ENCODE measurements around the gene ROCK2.

The ROCK2 gene

DNA sequence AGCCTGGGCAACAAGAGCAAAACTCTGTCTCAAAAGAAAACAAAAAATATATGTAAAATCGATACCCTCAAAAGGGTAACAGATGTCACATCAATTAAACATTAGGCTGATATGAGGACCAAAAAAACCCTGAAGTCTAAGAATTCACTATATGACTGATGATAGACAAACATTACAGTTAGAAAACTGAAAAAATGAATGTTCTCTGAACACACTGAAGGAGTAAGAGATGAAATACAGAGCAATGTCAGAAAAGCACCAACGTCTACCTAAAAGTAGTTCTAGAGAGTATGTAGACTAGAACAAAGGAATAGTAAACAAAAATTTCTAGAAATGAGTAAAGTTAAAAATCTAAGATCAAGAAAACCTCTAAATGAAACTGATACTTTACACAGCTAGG is 107.3 kb downstream of the ROCK2 start (continued):
- TF ChIP-seq, protein P1, sequence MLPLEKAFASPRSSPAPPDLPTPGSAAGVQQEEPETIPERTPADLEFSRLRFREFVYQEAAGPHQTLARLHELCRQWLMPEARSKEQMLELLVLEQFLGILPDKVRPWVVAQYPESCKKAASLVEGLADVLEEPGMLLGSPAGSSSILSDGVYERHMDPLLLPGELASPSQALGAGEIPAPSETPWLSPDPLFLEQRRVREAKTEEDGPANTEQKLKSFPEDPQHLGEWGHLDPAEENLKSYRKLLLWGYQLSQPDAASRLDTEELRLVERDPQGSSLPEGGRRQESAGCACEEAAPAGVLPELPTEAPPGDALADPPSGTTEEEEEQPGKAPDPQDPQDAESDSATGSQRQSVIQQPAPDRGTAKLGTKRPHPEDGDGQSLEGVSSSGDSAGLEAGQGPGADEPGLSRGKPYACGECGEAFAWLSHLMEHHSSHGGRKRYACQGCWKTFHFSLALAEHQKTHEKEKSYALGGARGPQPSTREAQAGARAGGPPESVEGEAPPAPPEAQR (tag by site-specific recombination; IDR thresholded peaks at IDR 0.05) = no peak
- TF ChIP-seq ZNF140 (tag by site-specific recombination; IDR thresholded peaks at IDR 0.05) = no peak
- no peak for TF ChIP-seq GFI1B (tag by site-specific recombination; IDR thresholded peaks at IDR 0.05)

DNA sequence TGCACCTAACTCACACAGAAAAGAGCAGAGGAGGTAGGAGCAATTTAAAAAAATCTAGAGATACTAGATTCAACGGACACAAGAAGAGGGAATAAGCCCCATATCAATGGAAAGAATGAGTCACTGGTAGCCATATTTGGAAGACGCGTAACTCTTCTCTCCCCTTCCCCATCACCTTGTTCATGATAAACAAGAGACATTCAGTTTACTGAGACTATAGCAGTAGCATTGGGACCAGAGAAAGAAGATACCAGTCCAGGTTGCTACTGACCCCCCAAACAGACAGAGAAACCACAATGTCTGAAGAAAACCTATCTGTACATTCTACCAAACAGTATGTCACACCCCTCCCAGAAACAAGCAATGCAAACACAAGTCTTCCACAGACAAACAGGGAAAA is 108.1 kb downstream of the ROCK2 start:
- ChIA-PET POLR2A (no interaction called here), CTCF (interaction anchor here (0.5 to 3.3 kb wide), 7 partner anchors 16 to 347 kb away, joined by 3 to 28 read pairs (median 4); no protein-coding TSS in a partner anchor)
- no peak overlapping the region for H3K27ac ChIP-seq (ENCODE audit: extremely low read depth, low read depth, low read length)
- no peak for TF ChIP-seq ZNF623 (tag by site-specific recombination; IDR thresholded peaks at IDR 0.05)
- TF ChIP-seq ZXDB (tag by site-specific recombination; IDR thresholded peaks at IDR 0.05) = no peak
- TF ChIP-seq ZNF670 (tag by site-specific recombination; IDR thresholded peaks at IDR 0.05; ENCODE audit: low read depth) = no peak
- no peak for TF ChIP-seq KLF9 (tag by site-specific recombination; IDR thresholded peaks at IDR 0.05; ENCODE audit: low read depth)
- TF ChIP-seq, protein P2, sequence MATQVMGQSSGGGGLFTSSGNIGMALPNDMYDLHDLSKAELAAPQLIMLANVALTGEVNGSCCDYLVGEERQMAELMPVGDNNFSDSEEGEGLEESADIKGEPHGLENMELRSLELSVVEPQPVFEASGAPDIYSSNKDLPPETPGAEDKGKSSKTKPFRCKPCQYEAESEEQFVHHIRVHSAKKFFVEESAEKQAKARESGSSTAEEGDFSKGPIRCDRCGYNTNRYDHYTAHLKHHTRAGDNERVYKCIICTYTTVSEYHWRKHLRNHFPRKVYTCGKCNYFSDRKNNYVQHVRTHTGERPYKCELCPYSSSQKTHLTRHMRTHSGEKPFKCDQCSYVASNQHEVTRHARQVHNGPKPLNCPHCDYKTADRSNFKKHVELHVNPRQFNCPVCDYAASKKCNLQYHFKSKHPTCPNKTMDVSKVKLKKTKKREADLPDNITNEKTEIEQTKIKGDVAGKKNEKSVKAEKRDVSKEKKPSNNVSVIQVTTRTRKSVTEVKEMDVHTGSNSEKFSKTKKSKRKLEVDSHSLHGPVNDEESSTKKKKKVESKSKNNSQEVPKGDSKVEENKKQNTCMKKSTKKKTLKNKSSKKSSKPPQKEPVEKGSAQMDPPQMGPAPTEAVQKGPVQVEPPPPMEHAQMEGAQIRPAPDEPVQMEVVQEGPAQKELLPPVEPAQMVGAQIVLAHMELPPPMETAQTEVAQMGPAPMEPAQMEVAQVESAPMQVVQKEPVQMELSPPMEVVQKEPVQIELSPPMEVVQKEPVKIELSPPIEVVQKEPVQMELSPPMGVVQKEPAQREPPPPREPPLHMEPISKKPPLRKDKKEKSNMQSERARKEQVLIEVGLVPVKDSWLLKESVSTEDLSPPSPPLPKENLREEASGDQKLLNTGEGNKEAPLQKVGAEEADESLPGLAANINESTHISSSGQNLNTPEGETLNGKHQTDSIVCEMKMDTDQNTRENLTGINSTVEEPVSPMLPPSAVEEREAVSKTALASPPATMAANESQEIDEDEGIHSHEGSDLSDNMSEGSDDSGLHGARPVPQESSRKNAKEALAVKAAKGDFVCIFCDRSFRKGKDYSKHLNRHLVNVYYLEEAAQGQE (tag by site-specific recombination; IDR thresholded peaks at IDR 0.05) = no peak
- no peak for TF ChIP-seq ZNF24 (tag by site-specific recombination; IDR thresholded peaks at IDR 0.05)
- TF ChIP-seq, protein P3, sequence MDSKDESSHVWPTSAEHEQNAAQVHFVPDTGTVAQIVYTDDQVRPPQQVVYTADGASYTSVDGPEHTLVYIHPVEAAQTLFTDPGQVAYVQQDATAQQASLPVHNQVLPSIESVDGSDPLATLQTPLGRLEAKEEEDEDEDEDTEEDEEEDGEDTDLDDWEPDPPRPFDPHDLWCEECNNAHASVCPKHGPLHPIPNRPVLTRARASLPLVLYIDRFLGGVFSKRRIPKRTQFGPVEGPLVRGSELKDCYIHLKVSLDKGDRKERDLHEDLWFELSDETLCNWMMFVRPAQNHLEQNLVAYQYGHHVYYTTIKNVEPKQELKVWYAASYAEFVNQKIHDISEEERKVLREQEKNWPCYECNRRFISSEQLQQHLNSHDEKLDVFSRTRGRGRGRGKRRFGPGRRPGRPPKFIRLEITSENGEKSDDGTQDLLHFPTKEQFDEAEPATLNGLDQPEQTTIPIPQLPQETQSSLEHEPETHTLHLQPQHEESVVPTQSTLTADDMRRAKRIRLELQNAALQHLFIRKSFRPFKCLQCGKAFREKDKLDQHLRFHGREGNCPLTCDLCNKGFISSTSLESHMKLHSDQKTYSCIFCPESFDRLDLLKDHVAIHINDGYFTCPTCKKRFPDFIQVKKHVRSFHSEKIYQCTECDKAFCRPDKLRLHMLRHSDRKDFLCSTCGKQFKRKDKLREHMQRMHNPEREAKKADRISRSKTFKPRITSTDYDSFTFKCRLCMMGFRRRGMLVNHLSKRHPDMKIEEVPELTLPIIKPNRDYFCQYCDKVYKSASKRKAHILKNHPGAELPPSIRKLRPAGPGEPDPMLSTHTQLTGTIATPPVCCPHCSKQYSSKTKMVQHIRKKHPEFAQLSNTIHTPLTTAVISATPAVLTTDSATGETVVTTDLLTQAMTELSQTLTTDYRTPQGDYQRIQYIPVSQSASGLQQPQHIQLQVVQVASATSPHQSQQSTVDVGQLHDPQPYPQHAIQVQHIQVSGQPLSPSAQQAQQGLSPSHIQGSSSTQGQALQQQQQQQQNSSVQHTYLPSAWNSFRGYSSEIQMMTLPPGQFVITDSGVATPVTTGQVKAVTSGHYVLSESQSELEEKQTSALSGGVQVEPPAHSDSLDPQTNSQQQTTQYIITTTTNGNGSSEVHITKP (tag by site-specific recombination; IDR thresholded peaks at IDR 0.05) = no peak
- TF ChIP-seq, protein P4, sequence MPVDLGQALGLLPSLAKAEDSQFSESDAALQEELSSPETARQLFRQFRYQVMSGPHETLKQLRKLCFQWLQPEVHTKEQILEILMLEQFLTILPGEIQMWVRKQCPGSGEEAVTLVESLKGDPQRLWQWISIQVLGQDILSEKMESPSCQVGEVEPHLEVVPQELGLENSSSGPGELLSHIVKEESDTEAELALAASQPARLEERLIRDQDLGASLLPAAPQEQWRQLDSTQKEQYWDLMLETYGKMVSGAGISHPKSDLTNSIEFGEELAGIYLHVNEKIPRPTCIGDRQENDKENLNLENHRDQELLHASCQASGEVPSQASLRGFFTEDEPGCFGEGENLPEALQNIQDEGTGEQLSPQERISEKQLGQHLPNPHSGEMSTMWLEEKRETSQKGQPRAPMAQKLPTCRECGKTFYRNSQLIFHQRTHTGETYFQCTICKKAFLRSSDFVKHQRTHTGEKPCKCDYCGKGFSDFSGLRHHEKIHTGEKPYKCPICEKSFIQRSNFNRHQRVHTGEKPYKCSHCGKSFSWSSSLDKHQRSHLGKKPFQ (tag by site-specific recombination; IDR thresholded peaks at IDR 0.05) = no peak
- TF ChIP-seq, protein P5, sequence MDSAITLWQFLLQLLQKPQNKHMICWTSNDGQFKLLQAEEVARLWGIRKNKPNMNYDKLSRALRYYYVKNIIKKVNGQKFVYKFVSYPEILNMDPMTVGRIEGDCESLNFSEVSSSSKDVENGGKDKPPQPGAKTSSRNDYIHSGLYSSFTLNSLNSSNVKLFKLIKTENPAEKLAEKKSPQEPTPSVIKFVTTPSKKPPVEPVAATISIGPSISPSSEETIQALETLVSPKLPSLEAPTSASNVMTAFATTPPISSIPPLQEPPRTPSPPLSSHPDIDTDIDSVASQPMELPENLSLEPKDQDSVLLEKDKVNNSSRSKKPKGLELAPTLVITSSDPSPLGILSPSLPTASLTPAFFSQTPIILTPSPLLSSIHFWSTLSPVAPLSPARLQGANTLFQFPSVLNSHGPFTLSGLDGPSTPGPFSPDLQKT (IDR thresholded peaks at IDR 0.05; ENCODE audit: borderline replicate concordance, low read depth, low read length) = no peak
- no peak for TF ChIP-seq ZNF132 (tag by site-specific recombination; IDR thresholded peaks at IDR 0.05; ENCODE audit: borderline replicate concordance)
- no peak for TF ChIP-seq FEZF1 (tag by site-specific recombination; IDR thresholded peaks at IDR 0.05)
- TF ChIP-seq, protein P6, sequence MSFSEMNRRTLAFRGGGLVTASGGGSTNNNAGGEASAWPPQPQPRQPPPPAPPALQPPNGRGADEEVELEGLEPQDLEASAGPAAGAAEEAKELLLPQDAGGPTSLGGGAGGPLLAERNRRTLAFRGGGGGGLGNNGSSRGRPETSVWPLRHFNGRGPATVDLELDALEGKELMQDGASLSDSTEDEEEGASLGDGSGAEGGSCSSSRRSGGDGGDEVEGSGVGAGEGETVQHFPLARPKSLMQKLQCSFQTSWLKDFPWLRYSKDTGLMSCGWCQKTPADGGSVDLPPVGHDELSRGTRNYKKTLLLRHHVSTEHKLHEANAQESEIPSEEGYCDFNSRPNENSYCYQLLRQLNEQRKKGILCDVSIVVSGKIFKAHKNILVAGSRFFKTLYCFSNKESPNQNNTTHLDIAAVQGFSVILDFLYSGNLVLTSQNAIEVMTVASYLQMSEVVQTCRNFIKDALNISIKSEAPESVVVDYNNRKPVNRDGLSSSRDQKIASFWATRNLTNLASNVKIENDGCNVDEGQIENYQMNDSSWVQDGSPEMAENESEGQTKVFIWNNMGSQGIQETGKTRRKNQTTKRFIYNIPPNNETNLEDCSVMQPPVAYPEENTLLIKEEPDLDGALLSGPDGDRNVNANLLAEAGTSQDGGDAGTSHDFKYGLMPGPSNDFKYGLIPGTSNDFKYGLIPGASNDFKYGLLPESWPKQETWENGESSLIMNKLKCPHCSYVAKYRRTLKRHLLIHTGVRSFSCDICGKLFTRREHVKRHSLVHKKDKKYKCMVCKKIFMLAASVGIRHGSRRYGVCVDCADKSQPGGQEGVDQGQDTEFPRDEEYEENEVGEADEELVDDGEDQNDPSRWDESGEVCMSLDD (tag by site-specific recombination; IDR thresholded peaks at IDR 0.05) = no peak
- no peak for TF ChIP-seq ZNF664 (tag by site-specific recombination; IDR thresholded peaks at IDR 0.05)
- no peak for TF ChIP-seq ZNF473 (tag by site-specific recombination; IDR thresholded peaks at IDR 0.05)
- H3K9me3 ChIP-seq (ENCODE audit: control insufficient read depth, insufficient read depth, low read depth, low read length) = no peaks in the 10 kb centered on the region
- H3K4me1 ChIP-seq (ENCODE audit: control insufficient read depth, insufficient read depth, low read length) = no peaks in the 10 kb centered on the region
- no peak overlapping the region for H3K4me3 ChIP-seq (ENCODE audit: low read depth, low read length)
- no peaks in the 10 kb centered on the region; a peak in 1 of 3 replicates for H3K36me3 ChIP-seq (ENCODE audit: control insufficient read depth in 2 of 2, insufficient read depth in 1 of 2, low read length in 2 of 2)

Measured in HEK293 (cell line).